SK-N-SH (cell line): ENCODE data around the gene SURF6.

ENCODE experiments used
- CTCF ChIP-seq: fragments of 200-600 bp; sonication (generic); IDR thresholded peaks from 2 replicates; pipeline ENCODE4 v1.6.1; 2017; ENCODE audit warnings: antibody characterized with exemption, mild to moderate bottlenecking, moderate library complexity
- EZH2phosphoT487 ChIP-seq: fragments of 200-600 bp; sonication (generic); IDR thresholded peaks from 2 replicates; pipeline ENCODE4 v1.6.1; 2017; ENCODE audit warnings: low read depth, mixed run types, mild to moderate bottlenecking, antibody characterized with exemption, moderate library complexity, borderline replicate concordance
- GABPA ChIP-seq: IDR thresholded peaks from 2 replicates; pipeline ENCODE4 v1.4.0; 2012; ENCODE audit warnings: low read depth, mild to moderate bottlenecking
- NFIC ChIP-seq: IDR thresholded peaks from 2 replicates; pipeline ENCODE4 v1.4.0; 2012; ENCODE audit warnings: borderline replicate concordance
- NRF1 ChIP-seq: IDR thresholded peaks from 2 replicates; pipeline ENCODE4 v1.6.1; 2012; ENCODE audit warnings: low read depth, mild to moderate bottlenecking, low read length
- POLR2AphosphoS5 ChIP-seq: IDR thresholded peaks from 2 replicates; pipeline ENCODE4 v1.6.1; 2012; ENCODE audit warnings: low read depth, low read length
- RCOR1 ChIP-seq: fragments of 150-350 bp; IDR thresholded peaks from 2 replicates; pipeline ENCODE4 v1.6.1; 2017; ENCODE audit warnings: antibody characterized with exemption, low read length
- RXRA ChIP-seq: IDR thresholded peaks from 2 replicates; pipeline ENCODE4 v1.4.0; 2012; ENCODE audit warnings: low read depth, mild to moderate bottlenecking, borderline replicate concordance
- TAF1 ChIP-seq: IDR thresholded peaks from 2 replicates; pipeline ENCODE4 v1.6.1; 2012; ENCODE audit warnings: low read depth, mild to moderate bottlenecking, low read length, moderate library complexity, borderline replicate concordance

- no peak for TF ChIP-seq POLR2AphosphoS5
- no peak for TF ChIP-seq TAF1
- no peak for TF ChIP-seq CTCF
- TF ChIP-seq EZH2phosphoT487 = no peak
- no peak for TF ChIP-seq RCOR1
- TF ChIP-seq RXRA = no peak
- no peak for TF ChIP-seq GABPA
- TF ChIP-seq NFIC = no peak
- no peak for TF ChIP-seq NRF1
These were observed 46.6 kb upstream of the SURF6 start for GRCh38 chr9:133382507-133383141.
